ENCODE data around the gene LRMDA.

DNA sequence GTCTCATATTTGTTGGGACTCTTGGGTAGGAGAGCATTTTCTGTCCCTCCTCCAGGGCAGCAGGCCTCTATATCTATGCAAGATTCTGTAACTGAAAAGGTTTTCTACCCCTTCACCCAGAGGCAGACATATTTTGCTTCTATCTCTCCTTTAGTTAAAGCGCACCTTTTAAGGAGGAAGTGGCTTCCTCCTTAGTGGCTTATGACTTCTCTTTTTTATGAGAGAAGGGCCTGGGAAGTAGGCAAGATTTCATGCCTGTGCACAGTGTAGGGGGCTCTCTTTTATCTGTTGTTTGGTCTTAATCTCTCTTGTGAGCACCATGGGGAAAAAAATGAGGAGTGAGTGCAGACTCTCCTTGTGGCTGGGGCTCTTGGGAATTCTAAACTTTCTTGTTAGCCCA, 122.1 kb downstream of the LRMDA start:
- TF ChIP-seq YY1 (IDR thresholded peaks at IDR 0.05; ENCODE audit: low read depth) (no peak), NFIC (IDR thresholded peaks at IDR 0.05) (no peak), CREB1 (IDR thresholded peaks at IDR 0.05; ENCODE audit: low read depth) (no peak), RAD21 (IDR thresholded peaks at IDR 0.05; ENCODE audit: low read depth) (no peak), CEBPB (IDR thresholded peaks at IDR 0.05) (no peak), EGR1 (IDR thresholded peaks at IDR 0.05) (no peak), EP300 (IDR thresholded peaks at IDR 0.05; ENCODE audit: borderline replicate concordance) (no peak)
- TF ChIP-seq, protein P1, sequence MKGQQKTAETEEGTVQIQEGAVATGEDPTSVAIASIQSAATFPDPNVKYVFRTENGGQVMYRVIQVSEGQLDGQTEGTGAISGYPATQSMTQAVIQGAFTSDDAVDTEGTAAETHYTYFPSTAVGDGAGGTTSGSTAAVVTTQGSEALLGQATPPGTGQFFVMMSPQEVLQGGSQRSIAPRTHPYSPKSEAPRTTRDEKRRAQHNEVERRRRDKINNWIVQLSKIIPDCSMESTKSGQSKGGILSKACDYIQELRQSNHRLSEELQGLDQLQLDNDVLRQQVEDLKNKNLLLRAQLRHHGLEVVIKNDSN (IDR thresholded peaks at IDR 0.05): no peak
- TF ChIP-seq, protein P2, sequence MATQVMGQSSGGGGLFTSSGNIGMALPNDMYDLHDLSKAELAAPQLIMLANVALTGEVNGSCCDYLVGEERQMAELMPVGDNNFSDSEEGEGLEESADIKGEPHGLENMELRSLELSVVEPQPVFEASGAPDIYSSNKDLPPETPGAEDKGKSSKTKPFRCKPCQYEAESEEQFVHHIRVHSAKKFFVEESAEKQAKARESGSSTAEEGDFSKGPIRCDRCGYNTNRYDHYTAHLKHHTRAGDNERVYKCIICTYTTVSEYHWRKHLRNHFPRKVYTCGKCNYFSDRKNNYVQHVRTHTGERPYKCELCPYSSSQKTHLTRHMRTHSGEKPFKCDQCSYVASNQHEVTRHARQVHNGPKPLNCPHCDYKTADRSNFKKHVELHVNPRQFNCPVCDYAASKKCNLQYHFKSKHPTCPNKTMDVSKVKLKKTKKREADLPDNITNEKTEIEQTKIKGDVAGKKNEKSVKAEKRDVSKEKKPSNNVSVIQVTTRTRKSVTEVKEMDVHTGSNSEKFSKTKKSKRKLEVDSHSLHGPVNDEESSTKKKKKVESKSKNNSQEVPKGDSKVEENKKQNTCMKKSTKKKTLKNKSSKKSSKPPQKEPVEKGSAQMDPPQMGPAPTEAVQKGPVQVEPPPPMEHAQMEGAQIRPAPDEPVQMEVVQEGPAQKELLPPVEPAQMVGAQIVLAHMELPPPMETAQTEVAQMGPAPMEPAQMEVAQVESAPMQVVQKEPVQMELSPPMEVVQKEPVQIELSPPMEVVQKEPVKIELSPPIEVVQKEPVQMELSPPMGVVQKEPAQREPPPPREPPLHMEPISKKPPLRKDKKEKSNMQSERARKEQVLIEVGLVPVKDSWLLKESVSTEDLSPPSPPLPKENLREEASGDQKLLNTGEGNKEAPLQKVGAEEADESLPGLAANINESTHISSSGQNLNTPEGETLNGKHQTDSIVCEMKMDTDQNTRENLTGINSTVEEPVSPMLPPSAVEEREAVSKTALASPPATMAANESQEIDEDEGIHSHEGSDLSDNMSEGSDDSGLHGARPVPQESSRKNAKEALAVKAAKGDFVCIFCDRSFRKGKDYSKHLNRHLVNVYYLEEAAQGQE (IDR thresholded peaks at IDR 0.05; ENCODE audit: low read depth): no peak

All from Ishikawa (cell line).